Measurements from ENCODE around the gene PDK3.

The PDK3 gene

DNA sequence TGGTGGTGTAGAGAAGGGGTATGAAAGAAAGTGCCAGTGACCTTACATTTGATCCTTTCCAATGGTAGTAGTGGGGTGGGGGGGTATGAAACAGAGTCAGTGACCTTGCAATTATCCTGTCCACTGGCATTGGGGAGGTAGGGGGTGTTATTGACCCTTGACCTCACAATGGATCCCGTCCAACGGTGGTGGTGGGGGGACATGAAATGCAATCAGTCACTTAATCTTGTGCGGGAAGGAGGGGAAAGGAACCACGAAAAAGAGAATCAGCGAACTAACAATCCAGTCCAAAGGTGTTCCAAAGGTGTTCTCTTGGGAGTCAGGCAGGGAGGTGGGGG is 619 bp upstream of the PDK3 start:
- H3K9me3 ChIP-seq (ENCODE audit: control insufficient read depth, insufficient read depth, low read length): no peaks in the 10 kb centered on the region
- no peaks in the 10 kb centered on the region; the same call in 1 of the 2 replicates for H3K4me1 ChIP-seq (ENCODE audit: insufficient read depth, low read length)
- H3K9ac ChIP-seq (ENCODE audit: low read depth, low read length): peak overlapping the region; percentile 95
- H3K36me3 ChIP-seq (ENCODE audit: insufficient read depth, low read length): no peaks in the 10 kb centered on the region

DNA sequence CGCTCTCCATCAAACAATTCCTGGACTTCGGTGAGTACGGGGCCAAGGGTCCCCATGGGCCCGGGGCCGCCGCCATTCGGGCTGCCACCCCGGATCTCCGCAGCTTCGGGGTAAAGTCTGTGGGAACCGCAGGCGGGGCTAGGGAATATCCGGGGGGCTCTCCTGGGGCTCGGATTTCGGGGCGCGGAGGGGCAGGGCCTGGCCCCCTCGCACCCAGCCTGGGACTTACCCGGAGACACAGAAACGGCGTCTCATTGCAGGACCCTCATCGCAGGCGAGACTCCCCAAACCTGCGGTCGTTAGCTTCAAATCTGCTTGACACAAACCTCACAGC is 413 bp downstream of the PDK3 start:
- no peaks in the 10 kb centered on the region; the same call in 1 of the 2 replicates for H3K4me1 ChIP-seq (ENCODE audit: insufficient read depth, low read length)
- peak overlapping the region; percentile 95 for H3K9ac ChIP-seq (ENCODE audit: low read depth, low read length)
- H3K36me3 ChIP-seq (ENCODE audit: insufficient read depth, low read length): no peaks in the 10 kb centered on the region
- H3K9me3 ChIP-seq (ENCODE audit: control insufficient read depth, insufficient read depth, low read length): no peaks in the 10 kb centered on the region

DNA sequence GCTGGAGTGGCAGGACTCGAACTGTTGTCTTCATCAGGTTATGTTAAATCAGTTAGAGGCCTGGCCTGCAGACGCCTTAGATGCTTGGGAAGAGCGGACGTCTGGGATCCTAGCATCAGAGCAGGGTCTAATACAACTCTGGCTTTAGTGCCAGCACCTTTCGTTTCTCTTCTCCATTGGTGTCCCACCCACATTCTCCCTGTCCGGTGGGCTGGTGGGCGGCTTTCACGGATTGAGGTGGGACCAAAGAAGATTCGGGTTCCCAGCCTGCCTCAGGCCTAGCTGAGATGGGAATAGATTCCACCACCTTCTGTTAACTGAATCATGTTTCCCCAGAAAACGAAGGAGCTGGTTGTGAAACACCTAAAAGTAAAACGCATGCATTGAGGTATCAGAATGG is 939 bp downstream of the PDK3 start:
- no peaks in the 10 kb centered on the region for H3K36me3 ChIP-seq (ENCODE audit: insufficient read depth, low read length)
- no peaks in the 10 kb centered on the region for H3K9me3 ChIP-seq (ENCODE audit: control insufficient read depth, insufficient read depth, low read length)
- peak overlapping the region; percentile 95; the same call in 1 of the 2 replicates for H3K9ac ChIP-seq (ENCODE audit: low read depth, low read length)

DNA sequence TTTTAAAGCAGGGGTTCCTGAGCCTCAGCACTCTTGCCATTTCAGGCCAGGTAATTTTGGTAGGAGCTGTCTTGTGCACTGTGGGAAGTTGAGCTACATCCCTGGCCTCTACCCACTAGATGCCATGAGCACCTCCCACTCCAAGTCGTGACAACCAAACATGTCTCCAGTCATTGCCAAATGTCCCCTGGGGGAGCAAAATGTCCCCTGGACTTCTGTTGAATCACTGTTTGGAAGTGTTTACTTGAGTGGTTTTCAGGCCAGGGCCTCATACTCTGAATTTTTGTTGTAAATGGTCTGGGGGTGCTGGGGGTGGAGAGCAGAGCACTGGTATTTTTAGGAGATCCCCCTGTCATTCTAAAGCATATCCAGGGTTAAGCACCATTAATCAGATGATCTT is 3.2 kb downstream of the PDK3 start:
- Histone ChIP-seq H3K4me1 (ENCODE audit: insufficient read depth, low read length) (no peaks in the 10 kb centered on the region; the same call in 1 of the 2 replicates), H3K9me3 (ENCODE audit: control insufficient read depth, insufficient read depth, low read length) (no peaks in the 10 kb centered on the region)

More for the DNA sequence above, 939 bp downstream of the PDK3 start:
- no peaks in the 10 kb centered on the region; the same call in 1 of the 2 replicates for H3K4me1 ChIP-seq (ENCODE audit: insufficient read depth, low read length)

DNA sequence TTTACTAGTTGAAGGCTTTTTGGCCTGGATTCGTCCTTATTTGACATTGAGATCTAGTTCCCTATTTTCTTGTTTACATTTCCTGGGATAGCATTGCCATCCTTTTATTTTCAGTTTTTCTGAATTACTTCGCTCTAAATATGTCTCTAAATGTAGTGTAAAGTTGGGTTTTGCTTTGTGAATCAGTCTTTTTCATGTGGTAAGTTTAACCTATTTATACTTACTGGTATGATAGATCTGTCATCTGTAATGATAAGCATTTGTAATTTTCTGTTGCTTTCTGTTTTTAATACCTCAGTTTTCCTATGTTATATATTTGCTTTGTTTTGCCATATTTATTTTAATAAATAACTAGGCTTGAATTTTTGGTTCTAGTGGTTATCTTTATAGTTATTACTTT is 6.7 kb downstream of the PDK3 start:
- Histone ChIP-seq H3K36me3 (ENCODE audit: insufficient read depth, low read length) (no peaks in the 10 kb centered on the region), H3K9ac (ENCODE audit: low read depth, low read length) (no peak overlapping the region), H3K4me1 (ENCODE audit: insufficient read depth, low read length) (0 out of 2 replicates have a peak, but pooled peaks cover 3% of the 10 kb centered on the region), H3K9me3 (ENCODE audit: control insufficient read depth, insufficient read depth, low read length) (no peaks in the 10 kb centered on the region)

More for the DNA sequence above, 3.2 kb downstream of the PDK3 start:
- no peak overlapping the region for H3K9ac ChIP-seq (ENCODE audit: low read depth, low read length)
- H3K36me3 ChIP-seq (ENCODE audit: insufficient read depth, low read length): no peaks in the 10 kb centered on the region

DNA sequence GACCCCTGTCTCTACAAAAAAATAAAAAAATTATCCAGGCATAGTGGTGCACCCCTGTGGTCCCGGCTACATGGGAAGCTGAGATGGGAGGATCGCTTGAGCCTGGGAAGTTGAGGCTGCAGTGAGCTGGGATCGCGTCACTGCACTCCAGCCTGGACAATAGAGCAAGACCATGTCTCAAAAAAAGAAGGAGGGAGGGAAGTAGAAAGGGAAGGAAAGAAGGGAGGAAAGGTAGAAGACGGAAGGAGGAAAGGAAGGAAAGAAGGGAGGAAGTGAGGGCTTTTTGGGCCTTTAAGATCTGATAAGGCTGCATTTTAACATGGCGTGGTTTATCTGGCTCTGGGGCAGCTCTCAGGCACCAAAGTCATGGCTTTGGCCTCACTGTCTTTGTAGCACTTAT is 10.4 kb downstream of the PDK3 start:
- Histone ChIP-seq H3K9me3 (ENCODE audit: control insufficient read depth, insufficient read depth, low read length) (no peaks in the 10 kb centered on the region), H3K9ac (ENCODE audit: low read depth, low read length) (no peak overlapping the region), H3K4me1 (ENCODE audit: insufficient read depth, low read length) (0 out of 2 replicates have a peak, but pooled peaks cover 3% of the 10 kb centered on the region), H3K36me3 (ENCODE audit: insufficient read depth, low read length) (no peaks in the 10 kb centered on the region)

DNA sequence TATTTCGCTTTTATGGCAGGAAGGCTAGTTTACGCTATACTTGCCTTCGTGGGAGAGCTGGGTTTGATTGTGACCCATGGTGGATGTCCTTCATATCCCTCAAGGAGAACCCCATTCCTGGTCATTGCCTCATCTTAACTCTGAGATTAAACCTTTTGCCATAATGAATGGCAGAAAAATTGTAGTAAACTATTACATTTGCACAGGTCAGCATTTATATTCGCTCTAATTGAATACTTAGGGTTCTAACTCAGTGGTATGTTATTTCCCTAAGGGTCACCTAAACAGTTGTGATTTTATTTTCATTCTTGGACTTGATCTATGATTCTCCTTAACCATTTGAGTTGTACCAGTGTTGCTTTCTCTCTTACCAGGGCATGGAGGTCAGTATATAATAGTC is 13.4 kb downstream of the PDK3 start:
- 0 out of 2 replicates have a peak, but pooled peaks cover 3% of the 10 kb centered on the region for H3K4me1 ChIP-seq (ENCODE audit: insufficient read depth, low read length)
- H3K9ac ChIP-seq (ENCODE audit: low read depth, low read length): no peak overlapping the region
- H3K36me3 ChIP-seq (ENCODE audit: insufficient read depth, low read length): no peaks in the 10 kb centered on the region
- H3K9me3 ChIP-seq (ENCODE audit: control insufficient read depth, insufficient read depth, low read length): no peaks in the 10 kb centered on the region

DNA sequence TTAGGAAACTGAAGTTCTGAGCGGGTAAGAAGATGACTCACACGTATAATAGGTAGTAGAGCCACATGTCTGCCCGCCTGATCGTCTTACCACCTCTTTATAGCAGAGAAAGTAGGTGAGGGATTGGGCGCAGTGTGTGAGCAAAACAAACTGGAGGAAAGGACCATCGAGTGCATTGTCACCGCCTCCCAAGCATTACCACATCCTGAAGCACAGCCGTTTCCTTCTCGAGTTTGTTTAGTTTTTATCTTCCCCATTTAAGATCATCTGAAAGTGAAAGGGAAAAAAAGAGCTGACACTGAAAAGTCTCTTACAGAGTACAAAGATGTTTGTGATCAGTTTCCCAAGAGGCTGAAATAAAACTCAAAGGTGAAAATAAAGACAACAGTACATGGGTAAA is 14.8 kb downstream of the PDK3 start:
- 0 out of 2 replicates have a peak, but pooled peaks cover under 1% of the 10 kb centered on the region for H3K4me1 ChIP-seq (ENCODE audit: insufficient read depth, low read length)
- no peaks in the 10 kb centered on the region for H3K9me3 ChIP-seq (ENCODE audit: control insufficient read depth, insufficient read depth, low read length)
- no peak overlapping the region for H3K9ac ChIP-seq (ENCODE audit: low read depth, low read length)
- no peaks in the 10 kb centered on the region for H3K36me3 ChIP-seq (ENCODE audit: insufficient read depth, low read length)

DNA sequence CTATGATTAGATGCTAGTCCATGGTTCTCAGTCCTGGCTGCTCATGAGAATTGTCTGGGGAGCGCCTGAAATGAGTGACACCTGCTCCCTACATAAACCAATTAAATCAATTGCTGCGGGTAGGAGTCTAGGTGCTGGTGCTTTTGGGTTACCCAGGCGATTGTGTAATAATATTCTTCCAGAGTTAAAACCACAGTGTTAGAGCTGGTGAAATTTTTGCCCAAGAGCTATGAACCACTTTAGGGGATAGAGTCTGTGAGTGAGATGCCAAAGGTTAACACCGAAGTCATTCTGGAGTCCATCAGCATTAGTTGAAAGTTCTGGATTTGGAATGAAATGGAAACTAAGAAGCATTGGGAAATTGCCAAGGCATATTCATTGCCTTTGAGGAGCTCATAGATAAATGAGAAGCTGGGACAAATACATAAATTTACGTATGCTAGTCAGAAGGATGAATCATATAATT is 15.3 kb downstream of the PDK3 start:
- Histone ChIP-seq H3K9me3 (ENCODE audit: control insufficient read depth, insufficient read depth, low read length) (no peaks in the 10 kb centered on the region), H3K9ac (ENCODE audit: low read depth, low read length) (no peak overlapping the region)

DNA sequence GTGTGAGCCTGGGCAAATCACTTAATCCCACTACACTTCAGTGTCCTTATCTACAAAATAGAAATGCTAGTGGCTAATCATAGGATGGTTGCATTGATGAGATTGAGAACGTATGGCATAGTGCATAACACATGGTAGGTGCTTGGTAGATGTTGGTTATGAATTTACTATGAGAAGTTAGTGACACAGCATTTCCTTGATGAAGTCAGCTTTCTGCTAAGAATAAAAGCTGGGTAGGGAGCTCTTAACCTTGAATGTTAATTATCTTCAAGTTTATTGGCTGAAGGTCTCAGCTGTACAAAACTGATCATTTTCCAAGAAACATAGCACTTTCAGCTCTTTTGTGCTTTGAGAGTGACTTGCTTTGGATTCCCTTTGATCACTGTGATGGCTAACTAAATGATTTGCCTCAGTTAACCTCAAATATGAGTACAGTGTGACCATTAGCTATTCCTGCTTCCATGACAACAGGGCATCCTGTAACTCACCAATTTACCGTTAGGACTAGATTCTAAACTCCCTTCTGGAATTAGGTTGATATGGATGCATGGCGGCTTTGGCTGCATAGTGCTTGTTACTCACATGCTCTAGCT is 17.8 kb downstream of the PDK3 start:
- Histone ChIP-seq H3K4me1 (ENCODE audit: insufficient read depth, low read length) (no peaks in the 10 kb centered on the region), H3K36me3 (ENCODE audit: insufficient read depth, low read length) (no peaks in the 10 kb centered on the region), H3K9me3 (ENCODE audit: control insufficient read depth, insufficient read depth, low read length) (no peaks in the 10 kb centered on the region), H3K9ac (ENCODE audit: low read depth, low read length) (no peak overlapping the region)

More for the DNA sequence above, 15.3 kb downstream of the PDK3 start:
- Histone ChIP-seq H3K36me3 (ENCODE audit: insufficient read depth, low read length) (no peaks in the 10 kb centered on the region), H3K4me1 (ENCODE audit: insufficient read depth, low read length) (no peaks in the 10 kb centered on the region)

DNA sequence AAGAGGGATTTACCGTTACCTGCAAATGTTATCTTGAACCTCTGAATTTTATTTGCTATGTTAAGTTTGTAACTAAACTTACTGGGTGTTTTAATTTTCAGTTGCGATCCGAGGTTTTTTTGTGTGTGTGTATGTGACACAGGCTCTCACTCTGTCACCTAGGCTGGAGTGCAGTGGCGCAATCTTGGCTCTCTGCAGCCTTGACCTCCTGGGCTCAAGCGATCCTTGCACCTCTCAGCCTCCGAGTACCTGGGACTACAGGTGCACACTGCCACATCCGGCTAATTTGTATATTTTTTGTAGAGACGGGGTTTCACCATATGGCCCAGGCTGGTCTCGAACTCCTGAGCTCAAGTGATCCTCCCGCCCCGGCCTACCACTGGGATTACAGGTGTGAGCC is 18.5 kb downstream of the PDK3 start:
- H3K4me1 ChIP-seq (ENCODE audit: insufficient read depth, low read length): no peaks in the 10 kb centered on the region
- H3K9ac ChIP-seq (ENCODE audit: low read depth, low read length): no peak overlapping the region

DNA sequence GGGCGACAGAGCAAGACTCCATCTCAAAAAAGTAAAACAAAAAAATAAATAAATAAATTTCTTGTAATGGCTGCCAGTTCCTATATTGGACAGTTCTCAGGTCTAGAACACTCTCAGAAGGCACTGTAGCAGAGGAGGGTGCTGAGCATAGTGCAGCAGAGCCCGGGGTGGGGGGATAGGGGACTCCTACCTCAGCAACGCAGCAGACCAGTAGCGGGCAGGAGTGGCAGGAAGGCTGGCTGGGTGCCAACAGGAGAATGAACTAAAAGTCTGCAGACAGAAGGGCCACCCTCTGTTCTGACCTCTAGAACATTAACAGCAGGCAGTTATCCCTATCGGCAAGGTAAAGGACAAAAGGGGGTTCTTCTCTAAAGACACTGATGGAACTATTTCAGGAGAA is 20.2 kb downstream of the PDK3 start:
- H3K4me1 ChIP-seq (ENCODE audit: insufficient read depth, low read length): no peaks in the 10 kb centered on the region
- H3K9me3 ChIP-seq (ENCODE audit: control insufficient read depth, insufficient read depth, low read length): no peaks in the 10 kb centered on the region
- H3K36me3 ChIP-seq (ENCODE audit: insufficient read depth, low read length): no peaks in the 10 kb centered on the region
- no peak overlapping the region for H3K9ac ChIP-seq (ENCODE audit: low read depth, low read length)

More for the DNA sequence above, 18.5 kb downstream of the PDK3 start:
- Histone ChIP-seq H3K9me3 (ENCODE audit: control insufficient read depth, insufficient read depth, low read length) (no peaks in the 10 kb centered on the region), H3K36me3 (ENCODE audit: insufficient read depth, low read length) (no peaks in the 10 kb centered on the region)

DNA sequence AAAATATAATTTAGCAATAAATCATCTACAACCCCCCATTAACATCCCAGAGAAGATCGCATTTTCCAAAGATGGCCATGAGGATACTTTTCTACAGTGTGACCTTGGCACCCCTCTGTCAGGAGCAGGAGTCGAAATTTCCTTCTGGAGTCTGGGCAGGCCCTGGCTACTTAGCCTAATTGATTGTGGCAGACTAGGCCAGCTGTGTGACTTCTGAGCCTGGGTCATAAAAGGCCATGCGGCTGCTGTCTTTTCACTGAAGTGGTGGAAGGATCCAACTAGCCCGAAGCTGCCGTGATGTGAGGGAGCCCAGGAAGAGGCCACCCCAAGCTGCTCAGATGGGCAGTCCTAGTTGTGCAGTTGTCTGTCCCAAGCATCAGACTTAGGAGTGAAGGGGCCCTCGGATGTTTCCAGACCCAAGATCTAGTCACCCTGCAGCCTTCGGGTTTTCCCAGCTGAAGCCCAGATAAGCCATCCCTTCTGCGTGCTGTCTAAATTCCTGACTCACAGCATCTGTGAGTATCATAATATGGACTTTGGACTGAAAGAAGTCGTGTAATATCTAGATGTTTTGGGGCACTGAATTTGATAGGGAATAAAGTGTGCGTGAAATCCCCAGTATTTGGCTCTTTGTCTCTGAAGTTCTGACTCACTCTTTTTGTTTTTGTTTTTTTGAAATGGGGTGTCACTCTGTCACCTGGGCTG is 21.0 kb downstream of the PDK3 start:
- Histone ChIP-seq H3K4me1 (ENCODE audit: insufficient read depth, low read length) (peaks cover under 1% of the 10 kb centered on the region; the same call in 1 of the 2 replicates), H3K9ac (ENCODE audit: low read depth, low read length) (no peak overlapping the region), H3K36me3 (ENCODE audit: insufficient read depth, low read length) (no peaks in the 10 kb centered on the region), H3K9me3 (ENCODE audit: control insufficient read depth, insufficient read depth, low read length) (no peaks in the 10 kb centered on the region)

DNA sequence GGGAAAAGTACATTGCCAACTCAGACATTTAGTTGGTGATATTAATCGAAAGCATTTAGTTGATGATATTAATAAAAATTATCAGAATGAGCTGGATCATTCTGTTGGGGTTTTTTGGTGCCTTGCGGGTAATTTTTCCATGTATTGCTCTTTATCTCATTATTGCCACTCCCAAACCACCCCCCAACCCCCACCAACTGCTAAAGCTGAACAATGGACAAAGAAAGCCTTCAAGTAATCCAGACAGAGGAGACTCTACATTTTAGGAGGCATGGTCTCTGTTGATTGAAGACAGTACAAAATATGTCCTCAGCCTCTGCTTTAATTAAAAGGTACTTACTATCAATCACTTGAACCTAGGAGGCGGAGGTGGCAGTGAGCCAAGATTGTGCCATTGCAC is 22.5 kb downstream of the PDK3 start:
- H3K9ac ChIP-seq (ENCODE audit: low read depth, low read length): no peak overlapping the region
- H3K36me3 ChIP-seq (ENCODE audit: insufficient read depth, low read length): no peaks in the 10 kb centered on the region
- no peaks in the 10 kb centered on the region for H3K9me3 ChIP-seq (ENCODE audit: control insufficient read depth, insufficient read depth, low read length)
- H3K4me1 ChIP-seq (ENCODE audit: insufficient read depth, low read length): peaks cover 6% of the 10 kb centered on the region

DNA sequence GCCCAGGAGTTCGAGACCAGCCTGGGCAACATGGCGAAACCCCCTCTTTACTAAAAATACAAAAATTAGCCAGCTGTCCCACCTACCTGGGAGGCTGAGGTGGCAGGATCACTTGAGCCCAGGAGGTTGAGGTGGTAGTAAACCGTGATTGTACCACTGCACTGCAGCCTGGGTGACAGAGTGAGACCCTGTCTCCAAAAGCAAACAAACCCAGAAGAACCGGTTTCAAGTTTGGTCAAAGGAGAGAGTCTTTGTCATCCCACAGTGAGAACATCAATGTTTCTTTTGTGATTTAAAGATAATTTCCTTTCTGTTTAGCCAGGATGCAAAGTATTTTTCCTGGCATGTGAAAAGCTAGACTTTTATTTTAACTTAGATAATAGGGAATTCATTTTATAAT is 26.7 kb downstream of the PDK3 start:
- no peak overlapping the region for H3K9ac ChIP-seq (ENCODE audit: low read depth, low read length)
- H3K36me3 ChIP-seq (ENCODE audit: insufficient read depth, low read length): no peaks in the 10 kb centered on the region
- H3K4me1 ChIP-seq (ENCODE audit: insufficient read depth, low read length): peaks cover 33% of the 10 kb centered on the region
- H3K9me3 ChIP-seq (ENCODE audit: control insufficient read depth, insufficient read depth, low read length): no peaks in the 10 kb centered on the region

Data from ES-I3 (cell line).